NB4 (cell line): Measurements from ENCODE around the gene ZMAT3.

Experiments
- DNase-seq: peaks from one replicate; pipeline ENCODE4 v3.0.0; 2010; ENCODE audit warnings: low read depth
- H3K4me3 ChIP-seq: one replicate; pipeline ENCODE4 v1.5.1; 2011; ENCODE audit warnings: mild to moderate bottlenecking, low read depth, low read length, moderate library complexity
- CTCF ChIP-seq: IDR thresholded peaks from one replicate; pipeline ENCODE4 v1.5.1; 2012; ENCODE audit warnings: low read depth, low read length
- MAX ChIP-seq: IDR thresholded peaks from 2 replicates; pipeline ENCODE4 v1.6.1; 2011; ENCODE audit warnings: low read depth, low read length
- MYC ChIP-seq: IDR thresholded peaks from 2 replicates; pipeline ENCODE4 v1.6.1; 2011; ENCODE audit warnings: low read depth, low read length
- POLR2A ChIP-seq: IDR thresholded peaks from 2 replicates; pipeline ENCODE4 v1.6.1; 2011; ENCODE audit warnings: mild to moderate bottlenecking; ENCODE audit not compliant: insufficient read length; ENCODE audit errors: extremely low read depth

Gene ZMAT3

GRCh38 chr3:179105881-179106280 is 34.3 kb upstream of the ZMAT3 start:
- no peak overlapping the region for H3K4me3 ChIP-seq
- no peak for DNase-seq
- no peak for TF ChIP-seq CTCF
- TF ChIP-seq POLR2A: no peak
- no peak for TF ChIP-seq MAX

- no peak overlapping the region for H3K4me3 ChIP-seq
- DNase-seq: no peak
- TF ChIP-seq MAX (no peak), POLR2A (no peak), CTCF (no peak), MYC (no peak)
These were observed 29.0 kb upstream of the ZMAT3 start for GRCh38 chr3:179100652-179101051.

- DNase-seq: no peak
- no peak for TF ChIP-seq POLR2A
- TF ChIP-seq MAX: no peak
- no peak for TF ChIP-seq CTCF
- no peak for TF ChIP-seq MYC
- H3K4me3 ChIP-seq: no peak overlapping the region
These were observed 26.9 kb upstream of the ZMAT3 start for GRCh38 chr3:179098388-179099077.

- no peak for DNase-seq
- no peak overlapping the region for H3K4me3 ChIP-seq
- no peak for TF ChIP-seq POLR2A
- no peak for TF ChIP-seq CTCF
- TF ChIP-seq MYC: no peak
- no peak for TF ChIP-seq MAX
These were observed 22.2 kb upstream of the ZMAT3 start for GRCh38 chr3:179093807-179094206.

GRCh38 chr3:179091113-179091512 is 19.5 kb upstream of the ZMAT3 start:
- no peak overlapping the region for H3K4me3 ChIP-seq
- DNase-seq: no peak

More at GRCh38 chr3:179091113-179091512, 19.5 kb upstream of the ZMAT3 start:
- TF ChIP-seq MAX (no peak), MYC (no peak), CTCF (no peak), POLR2A (no peak)
